NCI-H2081 (cell line): ENCODE results near the gene CACNA1A.
"Not testable (repeated sequence)": the region's sequence is repeated elsewhere in the genome, so short reads cannot be mapped to it uniquely, and the experiment has no call there.

Experiments
- DNase-seq, 2 experiments: peaks; one replicate each; lab custom pipeline; 2025; lab: John Stamatoyannopoulos, UW

CACNA1A gene

GRCh38 chr19:13229246-13229645, 277.0 kb downstream of the CACNA1A start:
- DNase-seq: no peak

GRCh38 chr19:13228561-13228960, 277.7 kb downstream of the CACNA1A start:
- DNase-seq: no peak

DNA sequence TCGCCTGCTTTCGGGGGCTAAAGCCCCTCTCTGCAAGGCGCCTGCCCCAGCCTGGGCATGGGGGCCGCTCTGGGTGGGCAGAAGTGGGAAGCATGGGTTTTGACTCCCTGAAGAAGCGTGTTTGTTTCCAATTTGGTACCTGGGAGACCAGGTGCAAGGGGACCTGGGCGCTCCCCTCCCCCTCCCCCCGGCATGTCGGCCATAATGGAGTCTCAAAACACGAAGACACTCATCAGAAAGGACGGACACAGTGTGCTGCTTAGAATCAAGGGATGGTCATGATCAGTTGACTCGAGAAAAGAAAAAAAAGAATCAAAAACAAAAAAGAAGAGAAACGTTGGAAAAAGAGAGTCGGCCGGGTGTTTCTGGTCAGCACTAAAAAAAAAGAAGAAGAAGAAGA, 279.3 kb downstream of the CACNA1A start:
- DNase-seq: no peak

- no peak for DNase-seq
These were observed 280.1 kb downstream of the CACNA1A start for GRCh38 chr19:13225973-13226865.

- no peak for DNase-seq
These were observed 281.2 kb downstream of the CACNA1A start for GRCh38 chr19:13225085-13225484.

DNA sequence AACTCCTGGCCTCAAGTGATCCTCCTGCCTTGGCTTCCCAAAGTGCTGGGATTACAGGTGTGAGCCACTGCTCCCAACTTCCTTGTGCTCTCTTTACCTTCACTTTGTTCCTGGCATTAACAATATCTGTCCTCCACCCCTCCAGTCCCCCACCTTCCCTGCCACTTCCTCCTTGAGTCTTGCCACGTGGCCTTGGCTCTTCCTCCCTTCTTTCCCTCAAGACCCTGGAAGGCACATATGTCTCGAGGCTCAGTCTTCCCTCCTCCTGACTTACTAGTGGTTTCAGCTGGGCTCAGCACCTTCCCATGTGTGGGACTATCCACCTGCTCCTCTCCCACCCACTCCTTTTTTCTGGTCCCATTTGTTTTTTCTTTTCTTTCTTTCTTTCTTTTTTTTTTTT, 285.4 kb downstream of the CACNA1A start:
- DNase-seq: no peak

DNA sequence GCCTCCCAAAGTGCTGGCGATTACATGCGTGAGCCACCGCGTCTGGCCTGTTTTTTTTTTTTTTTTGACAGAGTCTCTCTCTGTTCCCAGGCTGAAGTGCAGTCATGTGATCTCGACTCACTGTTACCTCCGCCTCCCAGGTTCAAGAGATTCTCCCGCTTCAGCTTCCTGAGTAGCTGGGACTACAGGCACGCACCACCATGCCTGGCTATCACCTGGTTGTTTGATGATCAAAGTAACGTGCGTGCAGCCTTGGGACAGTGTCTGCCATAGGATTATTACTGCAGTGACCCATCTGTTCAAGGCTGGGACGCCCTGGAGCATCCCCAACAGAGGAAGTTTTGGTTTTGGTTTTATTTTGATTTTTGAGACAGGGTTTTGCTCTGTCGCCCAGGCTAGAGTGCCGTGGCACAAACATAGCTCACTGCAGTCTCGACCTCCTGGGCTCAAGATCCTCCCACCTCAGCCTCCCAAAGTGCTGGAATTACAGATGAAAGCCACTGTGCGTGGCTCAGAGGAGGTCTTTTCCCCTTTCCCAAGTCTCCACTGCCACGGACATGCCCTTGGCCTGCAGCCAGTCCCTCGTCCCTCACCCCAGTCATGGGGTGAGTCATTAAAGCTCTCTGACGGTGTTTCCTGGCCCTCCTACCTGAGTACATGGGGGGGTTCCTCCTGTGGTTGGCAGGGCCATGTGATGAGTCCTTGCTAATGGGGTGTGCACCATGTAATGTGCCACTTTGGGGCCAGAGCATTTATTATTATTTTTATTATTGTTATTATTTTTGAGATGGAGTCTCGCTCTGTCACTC, 290.5 kb downstream of the CACNA1A start:
- no peak for DNase-seq

GRCh38 chr19:13214036-13214730, 292.1 kb downstream of the CACNA1A start:
- DNase-seq: no peak

GRCh38 chr19:13212759-13213330, 293.4 kb downstream of the CACNA1A start:
- peak; percentile 26 to 37 for DNase-seq

- no peak for DNase-seq
These were observed 294.6 kb downstream of the CACNA1A start for GRCh38 chr19:13211426-13212308.

GRCh38 chr19:13210941-13211340, 295.3 kb downstream of the CACNA1A start:
- DNase-seq: no peak

DNA sequence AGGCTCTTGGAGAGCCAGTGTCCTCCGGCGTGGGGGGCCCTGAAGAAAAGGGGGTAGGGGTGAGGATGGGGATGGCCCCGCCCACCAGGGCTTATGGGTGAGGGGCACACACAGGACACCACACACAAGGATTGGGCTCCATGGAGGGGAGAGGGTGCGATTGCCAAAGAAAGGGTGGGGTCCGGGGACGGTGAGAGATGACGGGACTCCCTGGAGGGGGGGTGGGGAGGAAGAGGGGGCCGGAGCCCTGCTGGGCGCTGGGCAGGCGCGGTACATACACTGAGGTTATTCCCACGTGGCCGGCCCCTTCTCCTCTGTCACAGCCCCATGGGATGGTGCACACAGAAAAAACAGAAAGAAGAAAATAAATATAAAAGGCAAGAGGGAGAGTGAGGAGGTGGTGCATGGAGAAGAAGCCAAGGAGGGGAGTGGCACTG, 295.9 kb downstream of the CACNA1A start:
- DNase-seq: no peak

GRCh38 chr19:13209484-13210338, 296.6 kb downstream of the CACNA1A start:
- DNase-seq: no peak

- DNase-seq: no peak
These were observed 297.4 kb downstream of the CACNA1A start for GRCh38 chr19:13208672-13209483.

GRCh38 chr19:13207846-13208671, 298.2 kb downstream of the CACNA1A start:
- no peak for DNase-seq

DNA sequence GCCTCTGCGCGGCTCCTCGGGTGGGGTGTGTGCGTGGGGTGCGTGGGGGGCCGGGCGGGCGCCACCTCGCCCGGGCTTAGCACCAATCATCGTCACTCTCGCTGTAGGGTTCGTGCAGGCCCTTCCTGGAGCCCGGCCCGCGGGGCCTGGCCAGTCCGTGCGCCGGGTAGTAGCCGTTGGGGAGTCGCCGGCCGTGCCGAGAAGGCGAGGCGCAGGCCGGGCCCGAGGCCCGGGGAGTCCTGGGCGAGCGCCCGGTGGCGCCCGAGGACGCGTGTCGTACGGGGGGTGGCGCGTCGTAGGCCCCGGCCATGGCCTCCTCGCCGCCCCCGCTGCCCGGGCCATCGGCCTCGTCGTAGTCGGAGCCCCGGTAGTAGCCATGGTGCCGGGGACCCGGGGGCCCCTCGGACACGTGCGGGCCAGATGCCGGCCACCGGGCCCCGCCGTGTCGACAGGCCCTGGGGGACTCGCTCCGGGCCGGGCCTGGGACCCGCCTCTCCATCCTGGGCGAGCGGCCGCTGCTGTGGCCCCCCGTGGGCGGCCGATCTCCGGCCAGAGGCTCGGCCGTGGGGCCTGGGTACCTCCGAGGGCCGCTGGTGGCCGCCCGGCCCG, 298.9 kb downstream of the CACNA1A start:
- no peak for DNase-seq

DNA sequence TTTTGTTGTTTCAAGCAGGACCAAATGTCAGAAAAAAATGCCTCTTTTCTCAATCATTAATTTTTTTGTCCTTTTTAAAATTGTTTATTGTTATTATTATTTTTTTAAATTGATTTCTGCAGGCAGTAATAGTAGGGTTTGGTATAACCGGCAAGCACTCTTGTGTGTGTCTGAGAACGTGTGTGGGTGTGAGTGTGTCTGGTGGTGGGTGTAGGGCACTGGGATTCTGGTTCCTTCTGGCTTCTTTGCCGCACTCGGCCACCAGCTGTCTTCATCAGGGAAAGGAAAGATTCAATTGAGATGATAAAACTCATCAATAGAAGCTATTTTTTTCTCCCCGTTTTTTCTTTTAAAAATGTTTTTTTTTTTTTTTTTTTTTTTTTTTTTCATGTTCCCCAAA, 299.7 kb downstream of the CACNA1A start:
- DNase-seq: no peak

- DNase-seq: not testable (repeated sequence)
These were observed 304.2 kb downstream of the CACNA1A start for GRCh38 chr19:13202112-13202511.
